Prostate gland (tissue), 2 donors: ENCODE results near the gene SMAP2.

ENCODE experiments used
- CTCF ChIP-seq, 4 experiments: fragments of 200-600 bp in 2 of 4; fragments of 450-650 bp in 2 of 4; sonication (generic) in 2 of 4; IDR thresholded peaks; 1 replicate in 3 of 4; 2 replicates in 1 of 4; pipeline ENCODE4 v1.5.1; 2016 to 2019; ENCODE audit warnings: antibody characterized with exemption in 4 of 4, mild to moderate bottlenecking in 2 of 4, moderate library complexity in 2 of 4
- POLR2A ChIP-seq: fragments of 450-650 bp; IDR thresholded peaks from one replicate; pipeline ENCODE4 v1.6.1; 2016; ENCODE audit warnings: antibody characterized with exemption, mild to moderate bottlenecking
- POLR2AphosphoS5 ChIP-seq: sonication (generic); formaldehyde crosslinking; IDR thresholded peaks from one replicate; pipeline ENCODE4 v1.6.1; 2017; ENCODE audit warnings: antibody characterized with exemption

GRCh38 chr1:40363721-40364120 is 9.8 kb upstream of the SMAP2 start:
- no peak for TF ChIP-seq CTCF (IDR thresholded peaks at IDR 0.05)
- TF ChIP-seq POLR2A: no peak
- TF ChIP-seq POLR2AphosphoS5: no peak
